Measurements from ENCODE around the gene SPATA16.
"Not testable (repeated sequence)": the region's sequence is repeated elsewhere in the genome, so short reads cannot be mapped to it uniquely, and the experiment has no call there.

SPATA16 gene

GRCh38 chr3:173025941-173026340 lies 115.1 kb downstream of the SPATA16 start:
- H2BK120ac ChIP-seq (ENCODE audit: low read depth, low read length) = no peak overlapping the region
- H3K9ac ChIP-seq (ENCODE audit: low read length) = no peak overlapping the region
- peak; percentile 36 for DNase-seq
- no peak overlapping the region for H3K18ac ChIP-seq (ENCODE audit: low read length)
- H3K23ac ChIP-seq (ENCODE audit: low read length) = no peak overlapping the region
- H3K56ac ChIP-seq (ENCODE audit: low read length) = no peak overlapping the region
- H2BK15ac ChIP-seq (replicated peaks; ENCODE audit: low read depth) = no peak overlapping the region
- no peaks in the 10 kb centered on the region for H3K27me3 ChIP-seq (ENCODE audit: insufficient read depth, low read length, poor library complexity)
- no peaks in the 10 kb centered on the region for H3K79me1 ChIP-seq (ENCODE audit: low read length)
- H3K36me3 ChIP-seq (ENCODE audit: control insufficient read depth, insufficient read depth, low read length) = no peaks in the 10 kb centered on the region
- H3K4me1 ChIP-seq (ENCODE audit: control insufficient read depth, low read depth, low read length) = no peaks in the 10 kb centered on the region
- no CpG with 5 or more reads among the region's 5 CpGs for WGBS (ENCODE audit: extremely low coverage, insufficient coverage, low lambda C conversion rate)
- no peak overlapping the region for H3K4ac ChIP-seq (ENCODE audit: low read depth, low read length)
- H4K8ac ChIP-seq (ENCODE audit: low read depth, low read length) = no peak overlapping the region
- H2AK5ac ChIP-seq (ENCODE audit: low read length) = no peak overlapping the region
- H3K4me2 ChIP-seq (ENCODE audit: low read length) = no peak overlapping the region
- no peak overlapping the region for H3K4me3 ChIP-seq (ENCODE audit: low read length)
- no peak overlapping the region for H2BK5ac ChIP-seq (ENCODE audit: low read length)
- H3K27ac ChIP-seq (ENCODE audit: low read depth, low read length) = no peak overlapping the region
- H3K79me2 ChIP-seq (ENCODE audit: control insufficient read depth, insufficient read depth, low read length) = no peaks in the 10 kb centered on the region
- H4K5ac ChIP-seq (ENCODE audit: low read length) = no peak overlapping the region

- H4K5ac ChIP-seq (ENCODE audit: low read length) = no peak overlapping the region
- no peak overlapping the region for H3K9ac ChIP-seq (ENCODE audit: low read length)
- H3K4ac ChIP-seq (ENCODE audit: low read depth, low read length) = no peak overlapping the region
- H3K27me3 ChIP-seq (ENCODE audit: insufficient read depth, low read length, poor library complexity) = no peaks in the 10 kb centered on the region
- H2BK5ac ChIP-seq (ENCODE audit: low read length) = no peak overlapping the region
- H3K27ac ChIP-seq (ENCODE audit: low read depth, low read length) = no peak overlapping the region
- H3K4me3 ChIP-seq (ENCODE audit: low read length) = no peak overlapping the region
- H2AK5ac ChIP-seq (ENCODE audit: low read length) = no peak overlapping the region
- H2BK15ac ChIP-seq (replicated peaks; ENCODE audit: low read depth) = no peak overlapping the region
- no CpG with 5 or more reads among the region's 2 CpGs for WGBS (ENCODE audit: extremely low coverage, insufficient coverage, low lambda C conversion rate)
- no peaks in the 10 kb centered on the region for H3K79me2 ChIP-seq (ENCODE audit: control insufficient read depth, insufficient read depth, low read length)
- H3K23ac ChIP-seq (ENCODE audit: low read length) = no peak overlapping the region
- H3K18ac ChIP-seq (ENCODE audit: low read length) = peak overlapping the region; percentile 39
- no peak overlapping the region for H2BK120ac ChIP-seq (ENCODE audit: low read depth, low read length)
- H4K8ac ChIP-seq (ENCODE audit: low read depth, low read length) = no peak overlapping the region
- H3K4me1 ChIP-seq (ENCODE audit: control insufficient read depth, low read depth, low read length) = no peaks in the 10 kb centered on the region
- peak; percentile 36 for DNase-seq
- H3K4me2 ChIP-seq (ENCODE audit: low read length) = no peak overlapping the region
- H3K79me1 ChIP-seq (ENCODE audit: low read length) = no peaks in the 10 kb centered on the region
- no peak overlapping the region for H3K56ac ChIP-seq (ENCODE audit: low read length)
- H3K36me3 ChIP-seq (ENCODE audit: control insufficient read depth, insufficient read depth, low read length) = no peaks in the 10 kb centered on the region
These were observed 119.4 kb downstream of the SPATA16 start for GRCh38 chr3:173021547-173022185.

- WGBS (ENCODE audit: extremely low coverage, insufficient coverage, low lambda C conversion rate) = no CpG with 5 or more reads among the region's 7 CpGs
- not testable (repeated sequence) for H3K27ac ChIP-seq (ENCODE audit: low read depth, low read length); H4K8ac ChIP-seq (ENCODE audit: low read depth, low read length); H3K9ac ChIP-seq (ENCODE audit: low read length); H3K27me3 ChIP-seq (ENCODE audit: insufficient read depth, low read length, poor library complexity); H2AK5ac ChIP-seq (ENCODE audit: low read length); H3K23ac ChIP-seq (ENCODE audit: low read length); H3K79me1 ChIP-seq (ENCODE audit: low read length); H3K36me3 ChIP-seq (ENCODE audit: control insufficient read depth, insufficient read depth, low read length); H3K4me1 ChIP-seq (ENCODE audit: control insufficient read depth, low read depth, low read length); H3K79me2 ChIP-seq (ENCODE audit: control insufficient read depth, insufficient read depth, low read length); H3K18ac ChIP-seq (ENCODE audit: low read length); H4K5ac ChIP-seq (ENCODE audit: low read length); DNase-seq; H3K4me3 ChIP-seq (ENCODE audit: low read length); H3K4me2 ChIP-seq (ENCODE audit: low read length); H2BK120ac ChIP-seq (ENCODE audit: low read depth, low read length); H2BK5ac ChIP-seq (ENCODE audit: low read length); H3K56ac ChIP-seq (ENCODE audit: low read length); H2BK15ac ChIP-seq (replicated peaks; ENCODE audit: low read depth); H3K4ac ChIP-seq (ENCODE audit: low read depth, low read length)
These were observed 120.9 kb downstream of the SPATA16 start for GRCh38 chr3:173020128-173020527.

GRCh38 chr3:173019378-173019777 lies 121.7 kb downstream of the SPATA16 start:
- H3K23ac ChIP-seq (ENCODE audit: low read length) = no peak overlapping the region
- no peaks in the 10 kb centered on the region for H3K36me3 ChIP-seq (ENCODE audit: control insufficient read depth, insufficient read depth, low read length)
- no peak overlapping the region for H2BK5ac ChIP-seq (ENCODE audit: low read length)
- DNase-seq = no peak
- H3K79me1 ChIP-seq (ENCODE audit: low read length) = no peaks in the 10 kb centered on the region
- H3K4me3 ChIP-seq (ENCODE audit: low read length) = no peak overlapping the region
- H3K56ac ChIP-seq (ENCODE audit: low read length) = no peak overlapping the region
- H3K27ac ChIP-seq (ENCODE audit: low read depth, low read length) = no peak overlapping the region
- no peaks in the 10 kb centered on the region for H3K4me1 ChIP-seq (ENCODE audit: control insufficient read depth, low read depth, low read length)
- no peak overlapping the region for H3K18ac ChIP-seq (ENCODE audit: low read length)
- H3K9ac ChIP-seq (ENCODE audit: low read length) = no peak overlapping the region
- WGBS (ENCODE audit: extremely low coverage, insufficient coverage, low lambda C conversion rate) = no CpG with 5 or more reads among the region's 5 CpGs
- no peak overlapping the region for H3K4ac ChIP-seq (ENCODE audit: low read depth, low read length)
- H3K4me2 ChIP-seq (ENCODE audit: low read length) = no peak overlapping the region
- no peak overlapping the region for H2BK15ac ChIP-seq (replicated peaks; ENCODE audit: low read depth)
- no peaks in the 10 kb centered on the region for H3K79me2 ChIP-seq (ENCODE audit: control insufficient read depth, insufficient read depth, low read length)
- no peak overlapping the region for H4K5ac ChIP-seq (ENCODE audit: low read length)
- H4K8ac ChIP-seq (ENCODE audit: low read depth, low read length) = no peak overlapping the region
- H2BK120ac ChIP-seq (ENCODE audit: low read depth, low read length) = no peak overlapping the region
- H3K27me3 ChIP-seq (ENCODE audit: insufficient read depth, low read length, poor library complexity) = no peaks in the 10 kb centered on the region
- no peak overlapping the region for H2AK5ac ChIP-seq (ENCODE audit: low read length)

GRCh38 chr3:173018758-173019157 lies 122.3 kb downstream of the SPATA16 start:
- no peak overlapping the region for H3K23ac ChIP-seq (ENCODE audit: low read length)
- H2BK5ac ChIP-seq (ENCODE audit: low read length) = no peak overlapping the region
- H3K27ac ChIP-seq (ENCODE audit: low read depth, low read length) = no peak overlapping the region
- H3K56ac ChIP-seq (ENCODE audit: low read length) = no peak overlapping the region
- no peaks in the 10 kb centered on the region for H3K4me1 ChIP-seq (ENCODE audit: control insufficient read depth, low read depth, low read length)
- no peak overlapping the region for H3K4me3 ChIP-seq (ENCODE audit: low read length)
- no peak for DNase-seq
- H3K79me2 ChIP-seq (ENCODE audit: control insufficient read depth, insufficient read depth, low read length) = no peaks in the 10 kb centered on the region
- no peak overlapping the region for H3K9ac ChIP-seq (ENCODE audit: low read length)
- no peaks in the 10 kb centered on the region for H3K36me3 ChIP-seq (ENCODE audit: control insufficient read depth, insufficient read depth, low read length)
- H2BK120ac ChIP-seq (ENCODE audit: low read depth, low read length) = no peak overlapping the region
- H4K8ac ChIP-seq (ENCODE audit: low read depth, low read length) = no peak overlapping the region
- H3K4ac ChIP-seq (ENCODE audit: low read depth, low read length) = no peak overlapping the region
- H3K79me1 ChIP-seq (ENCODE audit: low read length) = no peaks in the 10 kb centered on the region
- no peak overlapping the region for H3K4me2 ChIP-seq (ENCODE audit: low read length)
- H3K18ac ChIP-seq (ENCODE audit: low read length) = no peak overlapping the region
- no CpG with 5 or more reads among the region's 2 CpGs for WGBS (ENCODE audit: extremely low coverage, insufficient coverage, low lambda C conversion rate)
- no peak overlapping the region for H2AK5ac ChIP-seq (ENCODE audit: low read length)
- H4K5ac ChIP-seq (ENCODE audit: low read length) = no peak overlapping the region
- H3K27me3 ChIP-seq (ENCODE audit: insufficient read depth, low read length, poor library complexity) = no peaks in the 10 kb centered on the region
- no peak overlapping the region for H2BK15ac ChIP-seq (replicated peaks; ENCODE audit: low read depth)

GRCh38 chr3:173013219-173013832 lies 127.7 kb downstream of the SPATA16 start:
- H3K4me2 ChIP-seq (ENCODE audit: low read length) = no peak overlapping the region
- no peaks in the 10 kb centered on the region for H3K79me2 ChIP-seq (ENCODE audit: control insufficient read depth, insufficient read depth, low read length)
- no peak overlapping the region for H3K27ac ChIP-seq (ENCODE audit: low read depth, low read length)
- no peaks in the 10 kb centered on the region for H3K36me3 ChIP-seq (ENCODE audit: control insufficient read depth, insufficient read depth, low read length)
- no peak overlapping the region for H2AK5ac ChIP-seq (ENCODE audit: low read length)
- H3K23ac ChIP-seq (ENCODE audit: low read length) = no peak overlapping the region
- no peak overlapping the region for H2BK5ac ChIP-seq (ENCODE audit: low read length)
- WGBS (ENCODE audit: extremely low coverage, insufficient coverage, low lambda C conversion rate) = no CpG with 5 or more reads among the region's 3 CpGs
- no peak overlapping the region for H2BK15ac ChIP-seq (replicated peaks; ENCODE audit: low read depth)
- no peaks in the 10 kb centered on the region for H3K79me1 ChIP-seq (ENCODE audit: low read length)
- H4K5ac ChIP-seq (ENCODE audit: low read length) = no peak overlapping the region
- no peak overlapping the region for H3K4me3 ChIP-seq (ENCODE audit: low read length)
- H3K56ac ChIP-seq (ENCODE audit: low read length) = no peak overlapping the region
- no peak for DNase-seq
- H3K18ac ChIP-seq (ENCODE audit: low read length) = no peak overlapping the region
- no peak overlapping the region for H3K9ac ChIP-seq (ENCODE audit: low read length)
- no peaks in the 10 kb centered on the region for H3K4me1 ChIP-seq (ENCODE audit: control insufficient read depth, low read depth, low read length)
- no peak overlapping the region for H2BK120ac ChIP-seq (ENCODE audit: low read depth, low read length)
- H4K8ac ChIP-seq (ENCODE audit: low read depth, low read length) = no peak overlapping the region
- H3K27me3 ChIP-seq (ENCODE audit: insufficient read depth, low read length, poor library complexity) = no peaks in the 10 kb centered on the region
- no peak overlapping the region for H3K4ac ChIP-seq (ENCODE audit: low read depth, low read length)

Measured in mesendoderm (in vitro differentiated cells).